ENCODE data around the gene CPNE5.
"Not testable (repeated sequence)": the region's sequence is repeated elsewhere in the genome, so short reads cannot be mapped to it uniquely, and the experiment has no call there.

The CPNE5 gene

DNA sequence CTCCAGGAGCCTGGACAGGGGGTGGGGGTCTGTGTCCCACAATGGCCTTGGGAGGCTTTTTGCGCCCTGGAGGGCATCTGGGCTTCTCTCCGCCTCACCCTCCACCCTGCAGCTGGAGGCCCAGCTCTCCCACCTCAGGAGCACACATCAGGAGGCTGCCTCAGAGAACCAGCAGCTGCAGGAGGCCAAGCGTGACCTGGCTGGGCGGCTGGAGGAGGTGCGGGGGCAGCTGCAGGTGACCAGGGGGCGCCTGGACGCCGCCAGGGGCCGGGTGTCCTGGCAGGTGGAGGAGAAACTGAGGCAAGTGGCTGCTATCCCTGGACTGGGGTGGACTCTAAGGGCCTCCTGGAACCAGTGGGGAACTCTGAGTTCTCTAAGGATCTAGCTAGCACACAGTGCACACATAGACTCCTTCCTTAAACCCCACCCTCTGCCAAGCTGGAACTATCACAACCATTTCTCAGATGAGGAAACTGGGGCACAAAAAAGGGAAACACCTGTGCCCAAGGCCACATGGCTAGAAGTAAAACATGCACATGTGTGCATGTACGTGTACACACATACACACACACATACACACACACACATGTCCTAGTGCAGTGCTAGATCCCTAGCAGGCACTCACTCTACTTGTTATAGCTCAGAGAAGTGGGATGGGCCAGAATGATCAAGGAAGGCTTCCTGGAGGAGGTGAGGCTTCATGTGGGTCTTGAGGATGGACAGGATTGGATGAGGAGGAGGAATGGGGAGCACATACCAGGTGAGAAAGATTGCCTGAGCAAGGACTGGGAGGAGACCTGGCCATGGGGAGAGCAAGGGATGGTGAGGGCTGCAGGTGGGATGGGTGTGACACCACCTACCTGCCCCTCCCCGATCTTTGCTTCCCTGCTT, 118.7 kb downstream of the CPNE5 start:
- no peak for DNase-seq

GRCh38 chr6:36719126-36719525, 120.1 kb downstream of the CPNE5 start:
- no peak for DNase-seq

DNA sequence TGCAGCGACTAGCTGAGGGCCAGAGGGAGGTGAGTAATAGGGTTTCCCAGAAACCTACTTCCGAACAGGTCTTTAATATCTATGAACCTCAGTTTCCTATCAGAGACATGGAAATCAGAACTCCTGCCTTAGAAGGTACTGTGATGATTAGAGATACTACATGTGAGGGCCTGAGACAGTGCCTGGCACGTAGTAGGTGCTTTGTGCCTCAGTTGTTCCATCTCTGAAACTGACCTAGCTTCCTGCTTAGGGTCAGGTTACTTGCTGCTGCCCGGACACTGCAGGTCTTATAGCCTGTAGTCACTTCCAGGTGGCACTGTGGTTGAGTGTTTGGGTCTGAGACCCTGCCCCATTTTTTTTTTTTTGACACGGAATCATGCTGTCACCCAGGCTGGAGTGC, 120.7 kb downstream of the CPNE5 start:
- no peak for DNase-seq

- no peak for DNase-seq
Measured at GRCh38 chr6:36717871-36718540, 121.2 kb downstream of the CPNE5 start.

DNA sequence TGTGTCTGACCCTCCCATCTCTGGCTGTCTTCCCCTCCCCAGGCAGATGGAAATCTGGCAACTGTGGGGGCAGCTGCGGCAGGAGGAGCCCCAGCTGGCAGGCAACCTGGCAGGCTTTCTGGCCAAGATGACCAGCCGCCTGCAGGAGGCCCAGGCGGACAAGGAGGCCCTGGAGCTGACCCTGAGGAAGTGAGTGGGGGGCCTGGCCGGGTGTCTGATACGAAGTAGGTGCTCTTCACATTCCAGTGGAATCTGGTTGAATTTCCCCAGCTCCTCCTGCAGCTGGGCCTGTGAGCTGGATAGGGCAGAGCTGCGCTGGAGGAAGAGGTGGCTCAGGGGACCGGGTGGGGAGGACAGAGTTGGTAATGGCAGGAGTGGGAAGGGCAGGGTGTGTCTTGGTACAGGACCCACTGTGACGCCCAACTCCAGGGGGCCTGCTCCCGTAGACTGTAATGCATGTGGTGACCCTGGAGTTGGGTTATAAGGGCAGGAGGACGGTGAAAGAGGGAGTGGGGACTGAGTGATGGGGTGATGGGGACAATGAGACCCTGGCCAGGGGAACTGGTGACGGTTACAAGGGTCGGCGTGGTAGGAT, 121.9 kb downstream of the CPNE5 start:
- no peak for DNase-seq

DNA sequence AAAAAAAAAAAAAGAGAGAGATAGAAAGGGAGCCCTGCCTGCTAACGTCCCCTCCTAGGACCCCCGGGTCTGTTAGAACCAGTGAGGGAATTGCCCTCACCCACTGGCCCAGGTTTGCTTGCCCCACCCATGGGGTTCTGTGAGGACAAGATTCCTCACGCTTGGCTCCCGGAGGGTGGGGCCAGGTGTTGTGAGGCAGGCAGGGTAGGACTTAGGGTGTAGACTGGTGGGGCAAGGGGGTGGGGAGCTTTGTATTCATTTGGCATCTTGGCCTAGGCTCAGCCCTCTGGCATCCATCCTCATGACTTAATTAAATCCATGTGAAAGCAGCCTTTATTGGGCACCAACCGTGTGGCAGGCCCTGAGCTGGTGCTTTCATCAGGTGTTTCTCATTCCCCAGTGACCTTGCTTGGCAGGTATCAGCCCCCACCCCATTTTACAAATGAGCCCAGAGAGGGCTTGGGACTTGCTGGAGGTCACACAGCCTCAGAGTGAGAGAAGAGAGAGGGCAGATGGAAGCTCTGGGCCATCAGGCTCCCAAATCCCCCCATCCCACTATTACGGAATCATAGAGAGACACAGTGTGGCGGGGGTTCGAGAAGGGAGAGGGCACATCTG, 122.7 kb downstream of the CPNE5 start:
- DNase-seq, result no peak

DNA sequence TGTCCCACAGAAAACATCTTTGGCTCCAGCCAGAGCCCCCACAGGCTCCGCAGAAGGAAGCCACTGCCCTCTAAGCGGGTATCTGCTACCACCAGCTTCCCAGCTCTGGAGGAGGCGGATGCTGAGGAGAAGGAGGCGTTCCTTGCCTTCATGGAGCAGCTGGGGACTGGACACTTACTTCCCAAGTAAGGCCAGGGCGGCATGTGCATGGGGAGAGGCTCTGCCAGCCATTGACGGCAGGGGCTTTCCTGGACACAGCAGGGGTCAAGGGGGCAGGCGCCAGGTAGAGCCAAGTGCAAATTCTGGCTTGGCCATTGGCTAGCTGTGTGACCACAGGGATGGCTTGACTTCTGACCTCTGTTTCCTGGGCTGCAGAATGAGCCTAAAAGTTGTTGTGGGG, 123.8 kb downstream of the CPNE5 start:
- DNase-seq, result no peak

GRCh38 chr6:36714511-36714910, 124.7 kb downstream of the CPNE5 start:
- DNase-seq, result no peak

DNA sequence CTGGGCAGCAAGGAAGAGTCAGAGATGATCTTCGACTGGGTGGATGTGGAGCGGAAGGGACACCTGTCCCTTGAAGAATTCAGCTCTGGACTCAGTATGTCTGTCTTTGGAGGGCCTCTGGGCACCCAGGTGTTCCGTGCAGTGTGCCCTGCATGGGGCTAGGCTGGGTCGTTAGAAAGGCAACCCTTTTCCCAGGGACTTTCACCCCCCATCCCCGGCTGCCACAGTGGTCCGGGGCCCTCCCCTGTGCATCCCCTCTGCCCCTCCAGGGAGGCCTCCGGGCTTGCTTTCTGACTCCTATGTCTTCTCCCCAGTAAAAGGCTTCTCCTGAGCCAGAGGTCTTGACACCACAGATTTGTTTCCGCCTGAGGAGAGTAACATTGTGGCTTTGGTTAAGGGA, 125.4 kb downstream of the CPNE5 start:
- no peak for DNase-seq

DNA sequence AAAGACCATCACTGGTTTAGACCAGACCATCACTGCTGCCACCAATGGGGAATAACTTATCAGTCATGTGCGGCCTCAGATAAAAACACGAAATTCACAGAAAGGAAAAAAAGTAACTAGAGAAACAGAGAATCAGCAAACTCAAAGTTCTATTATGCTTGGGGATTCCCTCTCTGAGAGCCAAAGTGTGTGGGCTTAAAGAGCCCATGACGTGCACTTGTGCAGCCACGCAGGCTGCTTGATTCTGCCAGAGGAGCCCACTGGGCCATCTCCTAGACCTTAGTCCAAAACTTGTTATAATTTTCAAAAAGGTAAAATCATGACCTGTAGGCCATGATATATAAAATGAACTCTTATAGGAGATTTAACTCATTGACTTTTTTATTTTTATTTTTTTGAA, 126.4 kb downstream of the CPNE5 start:
- no peak for DNase-seq

DNA sequence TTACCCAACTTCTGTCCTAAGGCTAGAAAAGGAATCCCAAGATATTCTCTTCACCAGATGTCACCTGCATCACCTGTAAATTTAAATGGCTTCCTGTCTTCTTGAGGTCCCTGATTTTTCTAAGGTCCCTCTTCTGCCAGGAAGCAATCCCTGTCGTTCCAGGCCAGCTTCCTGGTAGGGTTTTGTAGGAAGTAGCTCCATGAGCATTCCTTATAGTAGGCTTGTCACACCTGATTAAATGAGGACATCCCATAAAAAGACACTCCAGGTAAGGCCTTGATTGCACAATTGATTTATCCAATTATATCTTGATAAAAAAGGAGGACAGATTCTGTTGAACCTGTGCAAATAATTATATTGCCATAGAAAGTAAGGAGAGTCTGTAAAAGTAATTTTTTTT, 132.9 kb downstream of the CPNE5 start:
- DNase-seq, result no peak

GRCh38 chr6:36704961-36705577, 134.2 kb downstream of the CPNE5 start:
- not testable (repeated sequence) for DNase-seq

DNA sequence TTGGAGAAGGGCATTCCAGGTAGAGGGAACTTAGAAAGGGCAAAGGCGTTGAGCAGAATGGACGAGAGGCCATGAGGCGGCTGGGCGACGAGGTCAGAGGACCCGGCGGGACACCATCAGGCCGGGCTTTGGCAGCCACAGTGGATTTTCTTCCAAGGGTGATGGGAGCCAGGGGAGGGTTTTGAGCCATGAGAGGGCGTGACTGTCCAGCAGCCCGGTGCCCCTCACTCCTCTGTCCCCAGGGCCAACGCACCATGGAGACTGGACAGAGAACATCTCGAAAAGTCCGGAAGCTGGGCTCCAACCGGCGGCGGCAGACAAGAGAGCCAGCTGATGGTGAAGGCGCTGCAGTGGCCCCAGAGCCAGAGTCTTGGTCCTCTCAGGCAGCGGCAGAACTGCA, 135.3 kb downstream of the CPNE5 start:
- no peak for DNase-seq

DNA sequence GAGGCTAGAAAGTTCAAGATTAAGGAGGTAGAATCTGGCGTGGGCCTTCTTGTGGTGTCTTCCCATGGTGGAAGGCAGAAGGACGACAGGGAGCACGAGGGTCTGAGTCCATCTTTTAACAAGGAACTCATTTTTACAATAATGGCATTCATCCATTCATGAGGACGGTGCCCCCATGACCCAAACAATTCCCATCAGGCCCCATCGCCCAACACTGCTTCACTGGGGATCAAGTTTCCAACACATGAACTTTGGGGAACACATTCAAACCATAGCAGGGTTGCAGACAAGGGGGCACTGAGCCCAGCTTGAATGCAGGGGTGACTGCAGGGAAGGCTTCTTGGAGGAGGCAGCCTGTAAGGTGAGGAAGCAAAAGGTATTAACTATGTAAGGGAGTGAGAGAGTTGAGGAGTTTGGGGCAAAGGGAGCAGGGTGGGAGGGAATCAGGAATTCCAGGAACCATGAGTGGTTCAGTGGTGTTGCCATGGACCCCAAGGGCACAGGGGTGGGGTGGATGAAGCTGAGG, 136.1 kb downstream of the CPNE5 start:
- no peak for DNase-seq

DNA sequence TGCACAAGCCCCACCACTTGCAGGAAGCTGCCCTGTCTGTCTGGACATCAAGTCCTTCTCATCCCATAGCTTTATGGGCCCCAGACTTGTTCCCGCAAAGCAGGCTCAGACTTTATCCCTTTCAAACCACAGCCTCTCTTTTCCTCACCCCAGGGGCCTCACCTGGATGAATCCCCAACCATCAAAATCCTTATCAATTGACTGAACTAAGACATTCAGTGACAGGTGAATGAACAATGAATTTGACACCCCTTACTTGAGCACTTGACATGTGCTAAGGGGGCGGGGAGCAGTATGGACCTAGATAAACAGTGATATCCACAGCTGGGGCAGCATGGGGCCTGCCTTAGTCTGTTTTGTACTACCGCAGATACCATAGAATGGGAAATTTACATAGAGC, 136.6 kb downstream of the CPNE5 start:
- no peak for DNase-seq

DNA sequence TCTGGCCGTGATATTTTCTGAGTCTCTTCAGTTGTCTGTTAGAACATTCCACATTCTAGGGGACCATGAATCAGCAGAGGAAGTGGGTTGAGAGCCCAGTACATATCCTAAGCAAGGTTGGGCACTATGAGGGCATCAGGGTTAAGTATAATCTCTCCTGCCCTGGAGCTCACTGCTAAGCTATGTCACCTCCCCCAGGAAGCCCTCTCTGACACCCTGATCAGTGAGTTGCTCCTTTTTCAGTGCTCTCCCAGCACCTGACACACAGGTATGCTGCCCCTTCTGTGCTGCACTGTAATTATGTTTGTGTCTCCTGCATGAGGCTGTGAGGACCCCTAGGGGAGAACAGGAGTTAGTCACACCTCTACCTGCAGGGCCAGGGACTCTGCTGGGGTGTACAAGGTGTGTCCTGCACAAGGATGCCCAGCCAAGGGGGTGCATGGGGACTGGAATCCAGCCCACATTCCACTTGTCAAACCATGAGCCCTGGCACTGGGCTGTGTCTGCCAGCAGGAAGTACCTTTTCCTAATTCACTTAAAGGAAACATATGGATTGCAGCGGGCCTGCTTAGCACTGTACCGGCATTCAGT, 137.7 kb downstream of the CPNE5 start:
- no peak for DNase-seq

- DNase-seq, result no peak
Measured at GRCh38 chr6:36700831-36701230, 138.4 kb downstream of the CPNE5 start.

DNA sequence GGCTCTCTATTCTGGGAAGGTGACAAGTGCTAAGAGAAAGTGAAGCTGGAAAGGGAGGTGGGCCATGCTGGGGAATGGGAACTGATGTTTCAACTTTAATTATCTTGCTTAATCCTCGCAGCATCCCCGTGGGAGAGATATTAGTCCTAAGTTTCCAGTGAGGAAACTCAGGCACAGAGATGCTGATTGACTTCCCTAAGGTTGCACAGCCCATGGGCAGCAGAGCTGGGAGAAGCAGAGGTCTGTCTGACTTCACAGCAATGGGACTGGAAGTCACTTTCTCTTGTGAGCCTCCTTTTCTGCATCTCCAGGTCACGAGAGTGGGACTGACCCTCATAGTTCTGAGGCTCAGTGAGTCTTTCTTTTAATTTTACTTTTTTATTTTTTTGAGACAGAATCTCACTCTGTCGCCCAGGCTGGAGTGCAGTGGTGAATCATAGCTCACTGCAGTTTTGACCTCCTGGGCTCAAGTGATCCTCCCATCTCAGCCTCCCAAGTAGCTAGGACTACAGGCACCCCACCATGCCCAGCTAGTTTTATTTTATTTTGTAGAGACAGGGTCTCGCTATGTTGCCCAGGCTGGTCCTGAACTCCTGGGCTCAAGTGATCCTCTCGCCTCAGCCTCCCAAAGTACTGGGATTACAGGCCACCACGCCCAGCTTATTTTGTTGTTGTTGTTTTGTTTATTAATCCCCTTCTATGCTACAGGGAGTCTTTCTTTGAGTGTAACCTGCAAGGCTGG, 139.0 kb downstream of the CPNE5 start:
- no peak for DNase-seq

DNA sequence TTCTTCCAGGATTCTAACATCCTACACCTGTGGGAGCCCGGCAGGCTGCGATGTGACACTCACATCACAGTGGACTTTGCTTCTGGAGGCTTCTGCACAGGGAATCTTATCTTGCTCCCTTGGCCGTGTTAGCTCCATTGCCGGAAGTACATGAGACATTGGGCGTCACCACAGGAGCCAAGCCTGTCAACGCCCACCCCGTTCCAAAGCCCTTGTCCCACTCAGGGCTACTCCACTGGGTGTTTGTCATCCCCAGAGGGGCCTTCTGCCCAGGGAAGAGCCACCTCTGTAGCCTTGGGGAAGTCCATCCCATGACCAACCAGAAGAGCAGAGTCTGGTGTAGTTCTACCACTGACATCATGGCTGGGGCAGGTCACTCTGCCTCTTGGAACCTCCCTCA, 139.9 kb downstream of the CPNE5 start:
- no peak for DNase-seq

GRCh38 chr6:36698871-36699271, 140.4 kb downstream of the CPNE5 start:
- DNase-seq, result no peak

- DNase-seq, result no peak
Measured at GRCh38 chr6:36698196-36698595, 141.0 kb downstream of the CPNE5 start.

GRCh38 chr6:36697481-36697903, 141.8 kb downstream of the CPNE5 start, which contains the start of gene RAB44:
Gene RAB44, plus strand, starts transcription at chr6:36697826. Its CDS starts 6,410 bp downstream, at chr6:36704236.
- no peak for DNase-seq
